HTR-8/SVneo (cell line): ENCODE results near the gene CDC14B.
"Not testable (repeated sequence)": the region's sequence is repeated elsewhere in the genome, so short reads cannot be mapped to it uniquely, and the experiment has no call there.

Source experiments
- DNase-seq: peaks from one replicate; pipeline ENCODE4 v3.0.0; 2011; ENCODE audit warnings: low spot score, mixed read lengths; ENCODE audit not compliant: insufficient read length
- FAIRE-seq: peaks from 2 replicates; lab custom pipeline; 2011; peaks lifted over from hg19 to GRCh38; lab: Jason Lieb, UNC

Gene CDC14B

DNA sequence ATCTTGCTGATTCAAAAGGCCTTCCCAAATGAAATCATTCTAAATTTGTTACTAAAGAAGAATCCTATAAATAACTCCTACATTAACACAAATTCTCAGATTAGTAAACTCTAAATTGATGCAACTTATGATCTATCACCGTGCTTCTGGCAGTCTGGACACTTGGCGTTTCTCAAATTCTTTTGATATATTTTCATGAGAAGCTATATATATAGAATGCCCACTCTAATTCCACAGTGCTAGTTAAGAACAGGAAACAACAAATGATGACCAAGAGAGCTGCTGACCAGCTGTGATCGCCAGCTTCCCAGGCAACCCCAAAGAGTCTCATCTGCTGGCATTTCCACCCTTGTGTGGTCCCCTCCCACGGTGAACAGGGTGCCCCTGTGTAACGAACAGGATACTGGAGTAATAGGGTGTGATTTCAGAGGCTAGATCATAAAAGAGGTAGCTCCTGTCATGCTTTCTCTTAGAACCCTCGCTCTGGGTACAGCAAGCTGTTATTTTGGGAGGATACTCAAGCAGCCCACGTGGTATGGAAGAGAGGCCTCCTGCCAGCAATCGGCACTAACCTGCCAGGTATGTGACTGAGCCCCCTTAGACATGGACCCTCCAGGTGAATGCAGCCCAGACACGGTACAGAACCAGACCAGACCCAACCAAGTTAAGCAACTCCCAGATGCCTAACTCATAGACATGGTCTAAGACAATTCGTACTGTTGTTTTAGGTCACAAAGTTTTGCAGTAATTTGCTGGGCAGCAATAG, 64.7 kb downstream of the CDC14B start:
- FAIRE-seq (no peak), DNase-seq (no peak)

DNA sequence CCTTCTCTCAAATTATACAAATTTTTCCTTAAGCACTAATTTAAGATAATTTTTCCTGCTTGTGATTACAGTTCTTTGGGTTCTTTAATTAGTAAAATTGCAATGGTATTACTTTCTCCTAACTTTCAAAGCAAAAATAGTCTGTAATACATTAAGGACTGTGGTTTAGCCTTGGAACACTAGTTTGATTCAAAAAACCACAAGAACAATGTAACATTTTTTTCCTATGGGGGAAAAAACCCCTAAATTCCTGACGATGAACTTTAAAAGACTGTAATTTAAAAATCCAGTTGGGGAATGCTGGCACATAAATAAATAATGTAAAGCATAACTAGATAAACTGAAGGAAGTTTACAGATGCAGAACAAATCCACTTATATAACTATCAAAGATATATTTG, 65.3 kb downstream of the CDC14B start:
- FAIRE-seq, result no peak

DNA sequence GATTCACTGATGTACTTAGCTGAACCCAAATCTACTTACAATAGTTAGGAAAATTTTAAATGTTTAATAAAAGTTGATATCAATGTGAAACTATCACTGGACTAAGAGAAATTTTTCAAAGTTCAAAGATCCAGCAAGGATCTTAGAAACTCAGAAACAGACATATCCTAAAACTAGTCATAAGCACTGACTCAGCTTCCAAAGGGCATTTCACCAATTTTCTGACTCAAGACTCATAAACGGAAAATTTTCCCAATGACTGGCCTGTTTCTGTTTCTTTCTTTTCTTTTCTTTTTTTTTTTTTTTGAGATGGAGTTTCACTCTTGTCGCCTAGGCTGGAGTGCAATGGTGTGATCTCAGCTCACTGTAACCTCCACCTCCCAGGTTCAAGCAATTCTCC, 66.6 kb downstream of the CDC14B start:
- no peak for FAIRE-seq
- no peak for DNase-seq

More for the DNA sequence above, 65.3 kb downstream of the CDC14B start:
- no peak for DNase-seq

DNA sequence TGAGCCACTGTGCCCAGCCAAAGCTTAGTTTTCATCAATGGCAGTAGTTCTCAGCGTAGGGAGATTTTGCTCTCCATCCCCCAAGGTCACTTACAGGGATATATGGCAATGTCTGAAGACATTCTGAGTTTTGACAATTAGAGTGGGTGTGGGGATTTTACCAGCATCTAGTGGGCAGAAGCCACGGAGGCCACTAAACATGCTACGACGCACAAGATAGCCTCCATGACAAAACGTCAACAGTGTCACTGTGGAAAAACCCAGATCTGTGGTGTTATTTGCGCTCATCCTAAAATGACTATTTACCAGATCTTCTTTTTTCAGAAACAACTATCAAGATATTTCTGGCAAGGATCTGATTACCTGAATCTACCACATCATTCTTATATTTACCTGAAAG, 68.2 kb downstream of the CDC14B start:
- DNase-seq (no peak), FAIRE-seq (no peak)

DNA sequence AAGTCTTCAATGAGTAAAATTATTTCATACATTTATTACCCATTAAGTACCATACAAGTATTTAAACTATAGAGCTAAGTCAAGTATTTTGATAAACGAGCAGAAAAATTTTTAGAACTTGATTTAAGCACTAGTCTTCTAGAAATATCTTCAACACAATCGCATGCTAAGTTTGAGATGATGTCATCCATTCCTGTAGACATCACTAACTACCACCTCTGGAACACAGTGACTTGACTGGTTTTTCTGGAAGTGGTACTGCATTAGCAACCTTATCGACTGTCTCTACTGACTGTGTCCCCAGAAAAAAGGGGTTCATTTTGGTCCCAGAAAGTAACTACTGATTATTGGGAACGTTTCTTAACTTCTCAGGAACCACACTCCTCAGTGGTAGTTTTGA, 69.0 kb downstream of the CDC14B start:
- FAIRE-seq (no peak), DNase-seq (no peak)

DNA sequence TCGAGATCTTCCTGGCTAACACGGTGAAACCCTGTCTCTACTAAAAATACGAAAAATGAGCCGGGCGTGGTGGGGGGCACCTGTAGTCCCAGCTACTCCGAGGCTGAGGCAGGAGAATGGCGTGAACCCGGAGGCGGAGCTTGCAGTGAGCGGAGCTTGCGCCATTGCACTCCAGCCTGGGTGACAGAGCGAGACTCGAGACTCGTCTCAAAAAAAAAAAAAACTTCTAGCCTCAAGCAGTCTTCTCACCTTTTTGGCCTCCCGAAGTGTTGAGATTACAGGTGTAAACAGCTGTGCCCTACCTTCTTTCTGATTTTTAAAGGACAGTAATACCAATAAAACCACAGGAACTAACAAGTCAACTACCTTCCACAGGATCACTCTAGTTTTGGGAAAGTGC, 76.5 kb downstream of the CDC14B start:
- FAIRE-seq, result not testable (repeated sequence)

DNA sequence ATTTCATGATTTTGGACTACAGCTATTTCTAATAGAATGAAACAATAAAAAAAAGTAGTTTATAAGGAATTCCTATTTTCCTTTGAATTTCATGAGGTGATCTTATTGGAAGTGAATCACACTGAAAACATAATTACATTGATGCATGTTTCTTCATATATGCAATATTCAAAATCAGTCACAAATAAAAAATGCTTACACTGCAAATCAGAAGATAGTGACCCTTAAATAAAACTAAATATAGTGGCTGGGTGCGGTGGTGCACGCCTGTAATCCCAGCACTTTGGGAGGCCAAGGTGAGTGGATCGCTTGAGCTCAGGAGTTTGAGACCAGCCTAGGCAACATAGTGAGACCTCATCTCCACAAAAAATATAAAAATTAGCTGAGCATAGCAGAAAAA, 79.5 kb downstream of the CDC14B start:
- DNase-seq, result no peak
- no peak for FAIRE-seq

More for the DNA sequence above, 76.5 kb downstream of the CDC14B start:
- DNase-seq, result not testable (repeated sequence)

DNA sequence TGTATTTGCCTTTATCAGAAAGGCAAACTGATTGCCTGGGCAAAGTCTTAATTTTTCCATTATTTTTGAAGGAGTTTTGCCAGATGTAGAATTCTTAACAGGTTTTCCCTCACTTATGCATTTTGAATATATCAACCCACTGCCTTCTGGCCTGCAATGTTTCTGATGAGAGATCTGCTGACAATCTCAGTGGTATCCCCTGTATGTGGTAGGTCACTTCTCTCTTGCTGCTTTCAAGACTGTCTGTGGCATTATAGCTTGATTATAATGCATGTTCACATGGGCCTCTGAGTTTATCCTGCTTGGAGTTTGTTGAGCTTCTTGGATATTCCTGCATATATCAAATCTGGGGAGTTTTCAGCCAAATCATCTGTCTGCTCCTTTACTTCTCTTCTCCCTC, 87.5 kb downstream of the CDC14B start:
- DNase-seq (no peak), FAIRE-seq (no peak)

DNA sequence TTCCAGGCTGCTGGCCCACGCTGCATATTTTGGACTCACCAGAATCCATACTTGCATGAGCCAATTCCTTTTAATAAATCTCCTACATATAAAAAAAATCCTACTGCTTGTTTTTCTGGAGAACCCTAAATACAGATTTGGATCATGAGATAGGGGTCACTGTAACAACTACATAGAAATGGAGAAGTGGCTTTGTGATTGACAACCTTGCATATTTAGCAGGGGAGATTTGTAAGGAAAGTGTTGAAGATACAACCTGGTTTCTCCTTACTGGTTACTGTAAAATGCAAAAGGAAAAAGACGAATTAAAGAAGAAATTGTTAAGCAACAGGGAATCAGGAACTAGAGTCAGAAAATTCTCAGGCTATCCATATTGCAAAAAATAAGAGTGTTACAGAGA, 94.9 kb downstream of the CDC14B start:
- DNase-seq (no peak), FAIRE-seq (no peak)

DNA sequence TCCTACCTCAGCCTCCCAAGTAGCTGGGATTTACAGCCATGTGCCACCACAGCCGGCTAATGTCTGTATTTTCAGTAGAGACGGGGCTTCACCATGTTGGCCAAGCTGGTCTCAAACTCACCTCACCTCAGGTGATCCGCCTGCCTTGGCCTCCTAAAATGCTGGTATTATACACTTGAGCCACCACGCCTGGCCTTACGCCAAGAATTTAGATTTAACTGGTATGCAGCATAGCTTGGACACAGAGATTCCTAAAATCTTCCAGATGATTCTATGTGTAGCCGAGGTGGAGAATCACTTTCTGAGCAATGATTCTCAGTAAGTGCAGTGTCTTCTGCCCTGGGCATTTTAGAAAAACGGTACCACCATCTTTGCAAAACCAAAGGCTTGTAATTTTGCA, 95.6 kb downstream of the CDC14B start:
- no peak for DNase-seq
- FAIRE-seq, result no peak

DNA sequence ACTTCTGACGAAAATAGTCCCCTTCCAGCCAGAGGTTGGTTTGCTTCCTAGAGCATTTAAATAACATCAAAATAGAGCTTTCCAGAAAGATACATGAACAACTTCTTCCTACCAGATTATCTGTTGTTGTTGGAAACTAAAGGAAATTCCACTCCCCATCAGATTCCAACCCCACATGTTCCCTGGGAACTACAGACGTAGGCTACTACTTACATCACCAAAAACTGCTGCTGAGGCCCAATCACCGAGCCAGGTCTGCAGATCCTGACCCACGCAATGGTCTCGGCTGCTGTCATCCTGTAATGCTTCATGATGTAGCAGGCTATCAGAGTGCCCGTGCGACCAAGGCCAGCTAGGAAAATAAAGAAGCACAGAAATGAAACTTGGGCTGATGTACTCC, 96.3 kb downstream of the CDC14B start:
- FAIRE-seq (no peak), DNase-seq (no peak)

DNA sequence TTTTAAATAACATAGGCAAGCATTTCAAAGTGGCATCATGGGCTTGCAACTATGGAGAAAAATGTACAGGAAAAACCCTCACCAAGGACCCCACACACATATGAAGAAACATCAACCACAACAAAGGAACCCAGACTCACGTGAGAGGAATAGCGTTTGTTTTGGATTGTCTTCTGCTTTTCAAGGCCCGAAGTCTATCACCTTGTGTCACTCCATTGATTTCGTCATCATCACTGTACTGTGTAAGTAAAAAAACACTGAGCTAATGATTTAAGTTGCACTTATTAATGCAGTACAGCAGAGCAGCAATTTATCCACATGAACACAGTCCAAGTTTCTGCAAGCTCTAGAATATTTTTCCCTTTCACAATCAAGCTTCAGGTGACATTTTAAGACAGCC, 97.3 kb downstream of the CDC14B start:
- FAIRE-seq, result no peak

DNA sequence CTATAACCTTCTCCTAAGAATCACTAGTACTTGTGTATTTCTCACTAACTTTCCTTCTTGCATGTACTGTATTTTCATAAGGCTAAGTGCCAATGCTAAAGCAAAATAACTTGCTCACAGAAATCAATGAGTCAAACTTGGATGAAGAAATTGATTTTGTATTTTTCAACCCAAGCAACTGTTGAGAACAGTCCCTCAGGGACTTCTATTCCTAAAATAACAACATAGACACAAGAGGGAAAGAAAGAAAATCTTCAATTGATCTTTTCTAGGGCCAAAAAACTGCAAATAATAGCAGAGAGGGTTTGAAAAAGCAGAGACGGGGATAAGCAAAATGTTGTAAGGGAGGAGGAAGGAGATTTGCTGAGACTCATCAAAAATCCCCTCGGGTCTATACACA, 99.9 kb downstream of the CDC14B start:
- FAIRE-seq, result no peak
- DNase-seq, result no peak

More for the DNA sequence above, 97.3 kb downstream of the CDC14B start:
- no peak for DNase-seq

DNA sequence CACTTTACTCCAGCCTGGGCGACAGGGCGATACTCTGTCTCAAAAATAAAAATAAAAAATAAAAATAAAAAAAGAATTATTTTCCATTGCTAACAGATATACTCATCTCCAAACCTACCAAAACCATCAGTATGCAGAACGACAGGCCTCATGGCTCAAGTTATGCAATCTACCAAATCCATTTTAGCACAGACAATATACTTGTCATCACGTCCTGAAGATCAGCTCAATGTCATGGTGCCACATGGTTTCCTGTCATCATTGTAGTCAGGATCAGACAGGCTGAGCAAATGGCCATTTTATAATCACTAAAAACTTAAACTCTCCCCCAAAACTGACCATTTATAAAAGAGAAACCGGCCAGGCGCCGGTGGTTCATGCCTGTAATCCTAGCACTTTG, 100.5 kb downstream of the CDC14B start:
- FAIRE-seq (no peak), DNase-seq (no peak)

DNA sequence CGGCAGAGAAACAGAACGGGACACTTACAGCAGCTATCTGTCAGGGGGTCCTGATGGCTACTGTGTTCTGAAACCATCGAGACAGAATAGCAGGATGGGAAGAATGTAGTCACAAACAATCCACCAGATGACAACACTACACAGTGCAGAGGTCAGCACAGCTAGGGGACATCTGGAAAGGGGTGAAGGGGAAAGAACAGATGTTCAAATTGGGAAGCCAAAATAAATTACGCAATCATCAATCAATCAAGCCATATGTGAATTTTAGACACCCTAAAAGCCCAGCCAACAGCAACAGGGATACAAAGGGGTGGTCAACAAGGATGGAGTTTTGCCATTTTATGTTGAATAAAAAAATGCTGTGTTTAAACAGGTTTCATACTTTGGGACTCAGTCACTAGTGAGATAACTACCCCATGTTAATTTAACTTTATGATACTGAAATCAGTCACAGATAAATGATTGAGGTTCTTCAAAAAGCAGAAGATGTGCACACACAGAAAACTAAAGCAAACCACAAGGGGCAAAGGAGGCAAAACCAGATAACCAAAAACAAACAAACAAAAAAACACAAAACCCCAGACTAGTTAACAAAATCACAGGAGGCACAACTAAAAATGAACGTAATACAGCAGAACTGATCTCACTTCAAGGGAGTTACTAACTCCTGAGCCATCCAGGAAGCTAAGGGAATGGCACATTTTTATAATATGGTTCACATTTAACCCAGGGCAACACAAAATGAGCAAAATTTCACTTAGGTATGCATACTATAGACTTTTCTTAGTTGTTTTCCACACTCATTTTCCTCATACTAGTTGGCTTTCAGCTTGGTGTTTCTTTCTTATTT, 103.8 kb downstream of the CDC14B start:
- no peak for FAIRE-seq
- DNase-seq, result no peak

DNA sequence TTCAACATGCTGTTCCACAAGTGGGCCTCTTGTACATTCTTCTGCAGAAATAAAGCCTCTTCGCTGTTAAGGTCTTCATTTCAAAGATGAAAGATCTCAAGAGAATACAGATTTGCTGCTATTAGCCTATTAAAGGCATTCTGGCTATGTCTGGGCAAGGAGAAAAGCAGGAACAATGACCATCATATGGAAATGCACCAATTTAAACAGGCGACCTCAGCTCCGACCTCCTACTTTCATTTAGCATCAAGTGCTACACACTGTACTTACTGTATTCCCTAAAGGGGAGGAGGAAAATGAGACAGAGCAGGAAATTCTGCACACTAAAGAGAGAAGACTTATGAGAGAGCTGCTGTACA, 104.9 kb downstream of the CDC14B start:
- no peak for FAIRE-seq

DNA sequence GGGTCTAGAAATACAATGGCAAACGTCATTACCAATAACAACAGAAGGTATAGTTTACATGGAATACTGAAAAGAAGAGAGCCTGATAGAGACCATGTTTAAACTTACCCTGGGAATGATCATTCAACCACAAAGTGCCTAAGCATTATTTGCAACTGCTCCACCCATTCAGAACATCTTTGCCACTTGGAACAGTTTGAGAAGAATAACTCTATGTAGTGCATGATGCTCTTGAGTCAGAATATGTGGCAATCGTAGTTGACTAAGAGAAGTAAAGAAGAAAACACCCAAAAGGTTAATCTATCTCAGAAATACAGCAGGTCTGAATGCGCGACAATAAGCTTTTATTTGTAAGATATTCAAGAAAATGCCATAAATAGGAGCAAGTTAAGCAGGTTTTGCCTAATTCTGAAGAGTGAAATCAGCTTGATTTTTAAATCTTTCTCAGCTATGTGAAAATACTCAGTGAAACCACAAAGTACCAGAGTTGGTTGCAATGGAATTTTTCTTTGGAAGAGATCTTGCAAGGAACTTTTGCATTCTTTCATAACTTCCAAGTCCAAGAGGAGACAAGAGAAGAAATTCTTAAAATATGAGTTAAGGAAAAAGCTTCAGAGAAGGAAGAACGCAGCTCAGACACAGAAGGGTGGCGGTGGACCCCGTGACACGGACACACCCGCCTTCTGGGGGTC, 105.4 kb downstream of the CDC14B start:
- no peak for FAIRE-seq
- no peak for DNase-seq

More for the DNA sequence above, 104.9 kb downstream of the CDC14B start:
- DNase-seq, result no peak

DNA sequence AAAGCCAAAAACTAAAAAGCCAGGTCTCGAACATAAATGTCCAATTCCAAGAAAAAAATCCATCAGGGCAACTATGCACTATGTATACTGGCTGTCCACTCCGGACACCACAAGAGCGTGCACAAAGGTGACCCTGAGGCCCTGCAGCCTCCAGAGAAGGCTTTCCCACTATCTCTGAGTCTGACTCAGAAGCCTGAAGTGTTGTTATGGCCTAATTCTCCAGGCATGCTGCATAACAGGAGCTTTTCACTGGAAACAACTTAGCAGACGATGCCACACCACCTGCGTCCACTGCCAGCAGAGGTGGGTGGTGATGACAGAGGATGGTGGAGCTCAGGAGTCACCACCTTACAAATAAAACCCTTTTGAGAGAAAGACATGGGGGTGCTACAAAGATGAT, 106.0 kb downstream of the CDC14B start:
- no peak for FAIRE-seq

DNA sequence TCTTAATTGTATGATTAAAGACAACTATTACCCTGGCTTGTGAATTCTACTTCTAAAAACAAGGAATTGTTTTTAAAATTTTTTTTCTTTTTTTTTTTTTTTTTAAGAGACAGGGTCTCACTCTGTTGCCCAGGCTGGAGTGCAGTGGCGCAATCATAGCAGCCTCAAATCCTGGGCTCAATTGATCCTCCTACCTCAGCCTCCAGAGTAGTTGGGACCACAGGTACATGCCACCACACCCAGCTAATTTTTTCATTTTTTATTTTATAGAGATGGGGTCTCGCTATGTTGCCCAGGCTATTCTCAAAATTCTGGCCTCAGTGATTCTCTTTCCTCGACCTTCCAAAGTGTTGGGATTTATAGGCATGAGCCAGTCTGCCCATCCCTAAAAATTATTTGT, 107.4 kb downstream of the CDC14B start:
- FAIRE-seq (no peak), DNase-seq (no peak)

More for the DNA sequence above, 106.0 kb downstream of the CDC14B start:
- no peak for DNase-seq

DNA sequence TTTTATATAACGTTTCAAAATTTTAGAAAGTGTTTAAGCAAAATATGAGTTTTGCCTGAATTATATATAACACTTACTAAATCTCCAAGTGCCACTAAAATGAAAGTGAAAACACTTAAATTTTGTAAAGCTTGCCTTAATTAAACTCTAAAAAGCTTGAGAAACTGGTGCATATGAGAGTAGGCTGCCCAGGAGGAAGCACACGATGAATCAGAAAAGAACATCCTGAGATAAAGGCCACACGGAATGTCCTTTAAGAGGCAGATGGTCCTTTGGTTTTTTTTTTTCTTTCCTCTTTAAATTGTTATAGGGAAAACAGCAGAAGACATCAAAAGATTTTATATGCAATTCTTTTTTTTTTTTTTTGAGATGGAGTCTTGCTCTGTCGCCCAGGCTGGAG, 109.4 kb downstream of the CDC14B start:
- no peak for FAIRE-seq
- no peak for DNase-seq

DNA sequence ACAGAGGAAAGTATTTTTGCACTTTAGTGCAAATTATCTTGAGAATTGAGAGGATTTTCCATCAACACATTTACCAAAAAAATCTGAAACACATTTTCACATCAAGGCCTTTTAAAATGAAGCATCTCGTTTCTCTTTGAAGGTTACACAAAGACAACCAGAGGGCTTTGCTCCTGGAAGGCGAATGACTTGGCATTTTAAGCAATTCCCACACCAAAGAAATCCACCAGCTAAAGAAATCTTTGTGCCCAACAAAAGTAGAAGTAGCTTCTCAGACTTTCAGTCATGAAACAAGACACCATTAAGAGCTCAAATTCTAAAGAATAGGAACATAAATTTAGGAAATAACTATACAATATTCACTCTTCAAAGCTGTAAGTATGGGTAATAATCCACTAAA, 109.8 kb downstream of the CDC14B start:
- no peak for FAIRE-seq
- DNase-seq, result no peak
